Measurements from ENCODE around the gene KCNE4.
"Not testable (repeated sequence)": the region's sequence is repeated elsewhere in the genome, so short reads cannot be mapped to it uniquely, and the experiment has no call there.

The KCNE4 gene

GRCh38 chr2:223079378-223079777, 27.4 kb downstream of the KCNE4 start:
- TF ChIP-seq, protein P1, sequence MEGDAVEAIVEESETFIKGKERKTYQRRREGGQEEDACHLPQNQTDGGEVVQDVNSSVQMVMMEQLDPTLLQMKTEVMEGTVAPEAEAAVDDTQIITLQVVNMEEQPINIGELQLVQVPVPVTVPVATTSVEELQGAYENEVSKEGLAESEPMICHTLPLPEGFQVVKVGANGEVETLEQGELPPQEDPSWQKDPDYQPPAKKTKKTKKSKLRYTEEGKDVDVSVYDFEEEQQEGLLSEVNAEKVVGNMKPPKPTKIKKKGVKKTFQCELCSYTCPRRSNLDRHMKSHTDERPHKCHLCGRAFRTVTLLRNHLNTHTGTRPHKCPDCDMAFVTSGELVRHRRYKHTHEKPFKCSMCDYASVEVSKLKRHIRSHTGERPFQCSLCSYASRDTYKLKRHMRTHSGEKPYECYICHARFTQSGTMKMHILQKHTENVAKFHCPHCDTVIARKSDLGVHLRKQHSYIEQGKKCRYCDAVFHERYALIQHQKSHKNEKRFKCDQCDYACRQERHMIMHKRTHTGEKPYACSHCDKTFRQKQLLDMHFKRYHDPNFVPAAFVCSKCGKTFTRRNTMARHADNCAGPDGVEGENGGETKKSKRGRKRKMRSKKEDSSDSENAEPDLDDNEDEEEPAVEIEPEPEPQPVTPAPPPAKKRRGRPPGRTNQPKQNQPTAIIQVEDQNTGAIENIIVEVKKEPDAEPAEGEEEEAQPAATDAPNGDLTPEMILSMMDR (conservative IDR thresholded peaks at IDR 0.05): no peak
- no peak for TF ChIP-seq ZFX (IDR thresholded peaks at IDR 0.05)
- H3K27ac ChIP-seq: no peak overlapping the region

DNA sequence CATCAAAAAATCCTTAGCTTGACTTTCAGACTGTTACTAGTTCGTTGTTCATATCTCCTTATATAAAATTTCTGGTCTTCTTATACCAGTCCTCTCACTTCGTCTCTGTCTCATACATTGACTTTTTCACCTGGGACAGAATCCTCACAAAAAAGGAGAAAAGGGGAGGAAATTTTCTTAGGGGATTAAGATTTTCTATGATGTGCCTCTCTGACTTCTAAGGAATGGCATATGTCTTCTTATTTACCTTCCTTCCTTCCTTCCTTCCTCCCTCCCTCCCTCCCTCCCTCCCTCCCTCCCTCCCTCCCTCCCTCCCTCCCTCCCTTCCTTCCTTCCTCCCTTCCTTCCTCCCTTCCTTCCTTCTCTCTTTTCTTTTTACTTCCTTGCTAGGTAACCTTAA, 27.9 kb downstream of the KCNE4 start:
- no peak for TF ChIP-seq ZFX (IDR thresholded peaks at IDR 0.05)
- TF ChIP-seq, protein P1 (conservative IDR thresholded peaks at IDR 0.05): no peak
- no peak overlapping the region for H3K27ac ChIP-seq

GRCh38 chr2:223080790-223081360, 28.9 kb downstream of the KCNE4 start:
- not testable (repeated sequence) for H3K27ac ChIP-seq

DNA sequence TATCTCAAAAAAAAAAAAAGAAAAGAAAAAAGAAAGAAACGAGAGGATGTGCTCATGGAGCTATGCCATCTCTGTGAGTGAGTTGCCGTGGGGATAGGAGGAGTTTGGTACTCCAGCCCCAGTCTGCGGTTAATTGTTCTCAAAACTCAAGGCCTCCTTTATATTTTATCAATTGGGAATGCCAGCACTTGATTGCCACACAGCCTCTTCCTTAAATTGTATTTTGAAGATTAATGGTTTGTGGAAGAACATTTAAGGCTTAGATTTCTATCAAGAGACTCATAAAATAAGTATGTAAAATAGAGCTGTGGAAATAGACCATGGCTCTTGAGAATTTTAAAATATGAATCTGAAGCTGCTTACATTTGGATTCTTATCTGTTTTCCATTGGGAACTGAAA, 29.8 kb downstream of the KCNE4 start:
- no peak for TF ChIP-seq ZFX (IDR thresholded peaks at IDR 0.05)
- TF ChIP-seq, protein P1 (conservative IDR thresholded peaks at IDR 0.05): no peak

GRCh38 chr2:223082706-223083105, 30.7 kb downstream of the KCNE4 start:
- no peak for TF ChIP-seq ZFX (IDR thresholded peaks at IDR 0.05)
- TF ChIP-seq, protein P1 (conservative IDR thresholded peaks at IDR 0.05): no peak
- no peak overlapping the region for H3K27ac ChIP-seq

More for the DNA sequence above, 29.8 kb downstream of the KCNE4 start:
- no peak overlapping the region for H3K27ac ChIP-seq

DNA sequence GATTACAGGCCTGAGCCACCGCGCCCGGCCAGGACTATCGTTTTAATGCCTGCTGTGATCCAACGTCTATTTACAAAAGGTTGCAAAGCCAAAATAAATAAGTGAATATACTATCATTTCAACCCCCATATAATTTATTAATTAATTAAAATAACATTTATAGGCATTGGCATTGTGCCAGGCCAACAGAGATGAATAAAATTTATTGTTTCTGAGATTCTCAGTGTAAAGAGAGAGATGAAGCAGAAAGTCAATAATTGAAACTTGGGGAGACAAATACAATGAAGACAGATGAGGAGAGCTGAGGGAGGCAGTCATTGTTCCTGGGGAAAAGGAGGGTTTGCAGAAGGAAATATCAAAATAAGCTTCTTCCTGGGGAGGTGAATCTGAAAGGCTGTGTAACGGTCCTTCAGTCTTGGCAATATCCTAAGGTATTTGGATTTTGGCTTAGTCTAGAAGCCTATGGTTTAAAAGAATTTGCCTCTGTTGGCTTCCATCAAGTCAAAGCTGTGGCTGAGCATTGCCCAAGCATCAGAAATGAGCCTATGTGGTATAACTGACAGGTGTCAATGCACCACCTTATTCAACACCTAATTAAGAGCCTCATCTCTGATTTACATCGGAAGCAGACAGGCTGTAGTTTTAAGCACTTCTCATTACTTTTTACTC, 31.5 kb downstream of the KCNE4 start:
- TF ChIP-seq, protein P1 (conservative IDR thresholded peaks at IDR 0.05): no peak
- TF ChIP-seq ZFX (IDR thresholded peaks at IDR 0.05): no peak

GRCh38 chr2:223084873-223085272, 32.9 kb downstream of the KCNE4 start:
- H3K27ac ChIP-seq: no peak overlapping the region
- TF ChIP-seq, protein P1 (conservative IDR thresholded peaks at IDR 0.05): no peak
- no peak for TF ChIP-seq ZFX (IDR thresholded peaks at IDR 0.05)

More for the DNA sequence above, 31.5 kb downstream of the KCNE4 start:
- H3K27ac ChIP-seq: no peak overlapping the region

Measured in C4-2B (cell line).